Esophagus squamous epithelium (tissue), 5 donors: ENCODE measurements around the gene DLG2. TPM values are rescaled to one million over a fixed set of nuclear protein-coding genes. Genes with fewer than 3 reads are reported as not detected.

Experiments used
- DNase-seq: peaks from one replicate; lab custom pipeline; 2025; lab: John Stamatoyannopoulos, UW
- H3K27ac ChIP-seq, 4 donors: fragments of 200-600 bp; sonication (generic); one replicate each; pipeline ENCODE4 v1.5.1; 2016 to 2019; ENCODE audit warnings: mild to moderate bottlenecking in 1 of 4
- H3K27me3 ChIP-seq, 4 donors: fragments of 200-600 bp; sonication (generic); 1 replicate in 3 of 4; 2 replicates in 1 of 4; pipeline versions ENCODE4 v1.5.1 to v1.6.0; 2017 to 2021; ENCODE audit warnings: antibody characterized with exemption in 1 of 4
- H3K36me3 ChIP-seq, 3 donors: fragments of 200-600 bp; sonication (generic); one replicate each; pipeline ENCODE4 v1.5.1; 2016 to 2019
- H3K4me1 ChIP-seq, 3 donors: fragments of 200-600 bp; sonication (generic); one replicate each; pipeline ENCODE4 v1.5.1; 2017 to 2019
- H3K4me3 ChIP-seq, 4 donors: fragments of 200-600 bp; sonication (generic); 1 replicate in 3 of 4; 2 replicates in 1 of 4; pipeline ENCODE4 v1.5.1; 2016 to 2019; ENCODE audit warnings: mild to moderate bottlenecking in 2 of 4, moderate library complexity in 1 of 4
- H3K9me3 ChIP-seq, 3 donors: fragments of 200-600 bp; sonication (generic); one replicate each; pipeline ENCODE4 v1.5.1; 2016 to 2019
- CTCF ChIP-seq, 6 experiments: fragments of 450-650 bp in 4 of 6; fragments of 200-600 bp in 2 of 6; sonication (generic) in 2 of 6; IDR thresholded peaks; one replicate each; pipeline ENCODE4 v1.5.1; 2016 to 2019; ENCODE audit warnings: antibody characterized with exemption in 6 of 6, mild to moderate bottlenecking in 4 of 6, moderate library complexity in 4 of 6
- POLR2A ChIP-seq, 4 donors: fragments of 450-650 bp; IDR thresholded peaks; one replicate each; pipeline ENCODE4 v1.6.1; 2017; ENCODE audit warnings: antibody characterized with exemption in 4 of 4, mild to moderate bottlenecking in 4 of 4, moderate library complexity in 3 of 4
- WGBS, 2 donors: methylation state at CpG; one replicate each; pipeline ENCODE4 v1.1.5; 2018; 5-methylcytosine and 5-hydroxymethylcytosine counted together
- intact Hi-C: fragments of 100-400 bp; cut with DNase I; formaldehyde crosslinking; loops from one replicate; pipeline ENCODE4 v1.15.0; 2022
- total RNA-seq, 4 donors: library from RNA; depleted of rRNA; stranded (reverse); fragments of >200 nt; gene quantifications; one replicate each; pipeline ENCODE4 v1.1.0, GENCODE V29; 2016
- donor health status: DM: yes; HTN: yes; CAD: no.

Gene DLG2
- total RNA-seq, 4 donors from 2014 or later = 2.9 to 27.7 (median 12.6) TPM

- no peak for TF ChIP-seq CTCF (IDR thresholded peaks at IDR 0.05)
- no peak for TF ChIP-seq POLR2A (IDR thresholded peaks at IDR 0.05)
- H3K36me3 ChIP-seq = no peaks in the 10 kb centered on the region
- no peaks in the 10 kb centered on the region for H3K27me3 ChIP-seq
- H3K9me3 ChIP-seq = peaks cover 0 to 6% (median 0%) of the 10 kb centered on the region in 3 donors
- intact Hi-C loops = no loop called here
- no peak overlapping the region for H3K27ac ChIP-seq
- H3K4me3 ChIP-seq = no peak overlapping the region
- 51 to 53% methylated on average over 4 of the region's 4 CpGs for WGBS, 2 donors
- H3K4me1 ChIP-seq = no peaks in the 10 kb centered on the region
- no peak for DNase-seq
Observed at GRCh38 chr11:84965484-84965883, 661.7 kb downstream of the DLG2 start.

- H3K4me1 ChIP-seq = no peaks in the 10 kb centered on the region
- TF ChIP-seq POLR2A (IDR thresholded peaks at IDR 0.05) = no peak
- TF ChIP-seq CTCF (IDR thresholded peaks at IDR 0.05) = no peak
- 57 to 63% methylated on average over 1 of the region's 1 CpG for WGBS, 2 donors
Observed at GRCh38 chr11:84963240-84963639, 663.9 kb downstream of the DLG2 start.

GRCh38 chr11:84962018-84962417, 665.1 kb downstream of the DLG2 start:
- Histone ChIP-seq H3K4me1 (no peaks in the 10 kb centered on the region), H3K27ac (no peak overlapping the region), H3K27me3 (no peaks in the 10 kb centered on the region), H3K4me3 (no peak overlapping the region), H3K36me3 (no peaks in the 10 kb centered on the region), H3K9me3 (no peaks in the 10 kb centered on the region)
- WGBS, 2 donors = 73 to 76% methylated on average over 5 of the region's 5 CpGs
- TF ChIP-seq CTCF (IDR thresholded peaks at IDR 0.05) = no peak
- TF ChIP-seq POLR2A (IDR thresholded peaks at IDR 0.05) = no peak
- intact Hi-C loops = no loop called here
- no peak for DNase-seq

More at GRCh38 chr11:84963240-84963639, 663.9 kb downstream of the DLG2 start:
- no peaks in the 10 kb centered on the region for H3K9me3 ChIP-seq
- DNase-seq = no peak
- no peak overlapping the region for H3K4me3 ChIP-seq
- H3K27ac ChIP-seq = no peak overlapping the region
- no peaks in the 10 kb centered on the region for H3K27me3 ChIP-seq
- intact Hi-C loops = no loop called here
- H3K36me3 ChIP-seq = no peaks in the 10 kb centered on the region

- Histone ChIP-seq H3K4me3 (no peak overlapping the region), H3K27ac (no peak overlapping the region), H3K4me1 (no peaks in the 10 kb centered on the region), H3K36me3 (no peaks in the 10 kb centered on the region), H3K27me3 (no peaks in the 10 kb centered on the region), H3K9me3 (no peaks in the 10 kb centered on the region)
- 26 to 32% methylated on average over 2 of the region's 2 CpGs for WGBS, 2 donors
- DNase-seq = no peak
- TF ChIP-seq CTCF (IDR thresholded peaks at IDR 0.05) (no peak), POLR2A (IDR thresholded peaks at IDR 0.05) (no peak)
- intact Hi-C loops = no loop called here
Observed at GRCh38 chr11:84958295-84958694, 668.8 kb downstream of the DLG2 start.

GRCh38 chr11:84950569-84951270, 676.4 kb downstream of the DLG2 start:
- H3K4me3 ChIP-seq = no peak overlapping the region
- H3K9me3 ChIP-seq = peaks cover 0 to 6% (median 0%) of the 10 kb centered on the region in 3 donors
- WGBS, 2 donors = 76 to 90% methylated on average over 4 of the region's 4 CpGs
- H3K4me1 ChIP-seq = no peaks in the 10 kb centered on the region
- H3K36me3 ChIP-seq = no peaks in the 10 kb centered on the region
- DNase-seq = no peak
- TF ChIP-seq POLR2A (IDR thresholded peaks at IDR 0.05) (no peak), CTCF (IDR thresholded peaks at IDR 0.05) (no peak)
- H3K27ac ChIP-seq = no peak overlapping the region
- intact Hi-C loops = no loop called here
- H3K27me3 ChIP-seq = no peaks in the 10 kb centered on the region
